H1 (cell line): Measurements from ENCODE around the gene RCAN2. TPM values are rescaled to one million over a fixed set of nuclear protein-coding genes. Genes with fewer than 3 reads are reported as not detected.

Experiments used
- CTCF ChIA-PET: fragments of 300-600 bp; sonication (Branson Sonifier 250); formaldehyde crosslinking; loops from one replicate; lab custom pipeline; 2021; ENCODE audit not compliant: partially characterized antibody; lab: Charles Lee
- POLR2A ChIA-PET: fragments of 300-600 bp; sonication (Branson Sonifier 250); formaldehyde crosslinking; loops from one replicate; lab custom pipeline; 2021; ENCODE audit warnings: inconsistent platforms; ENCODE audit not compliant: partially characterized antibody; lab: Charles Lee
- DNase-seq, 2 experiments: peaks; one replicate each; pipeline versions ENCODE4 v3.0.0 to v3.0.0-alpha.2; 2010 to 2022; ENCODE audit warnings: low spot score in 2 of 2, low read depth in 1 of 2, mixed read lengths in 1 of 2
- FAIRE-seq: peaks from 2 replicates; lab custom pipeline; 2011; peaks lifted over from hg19 to GRCh38; lab: Jason Lieb, UNC
- H2AFZ ChIP-seq: 2 replicates; pipeline ENCODE4 v1.8.1; 2012; ENCODE audit warnings: low read length, inconsistent platforms
- H2AK5ac ChIP-seq: 2 replicates; pipeline ENCODE4 v1.6.1; 2013; ENCODE audit warnings: low read depth, low read length
- H2BK120ac ChIP-seq: replicated peaks from 2 replicates; pipeline ENCODE3; 2013; ENCODE audit warnings: low read depth, low read length, inconsistent platforms
- H2BK12ac ChIP-seq: 2 replicates; pipeline ENCODE4 v1.6.1; 2013; ENCODE audit warnings: low read depth, low read length
- H2BK15ac ChIP-seq: 2 replicates; pipeline ENCODE4 v1.6.1; 2013; ENCODE audit warnings: low read length
- H2BK20ac ChIP-seq: 2 replicates; pipeline ENCODE4 v1.6.1; 2013; ENCODE audit warnings: low read length
- H2BK5ac ChIP-seq: 2 replicates; pipeline ENCODE4 v1.6.1; 2013; ENCODE audit warnings: low read depth, low read length
- H3K14ac ChIP-seq: 2 replicates; pipeline ENCODE4 v1.6.1; 2013; ENCODE audit warnings: inconsistent platforms; ENCODE audit not compliant: insufficient read length
- H3K18ac ChIP-seq: 2 replicates; pipeline ENCODE4 v1.6.1; 2013; ENCODE audit warnings: low read length; ENCODE audit errors: extremely low read depth
- H3K23ac ChIP-seq: 2 replicates; pipeline ENCODE4 v1.6.1; 2013; ENCODE audit warnings: inconsistent platforms; ENCODE audit not compliant: insufficient read length
- H3K23me2 ChIP-seq: 2 replicates; pipeline ENCODE4 v1.6.1; 2013; ENCODE audit warnings: low read depth, low read length
- H3K27ac ChIP-seq: 2 replicates; pipeline ENCODE4 v1.6.1; 2011; ENCODE audit warnings: low read depth, low read length, inconsistent platforms
- H3K27me3 ChIP-seq, 4 experiments: replicated peaks in 1 of 4; 1 replicate in 1 of 4; 2 replicates in 3 of 4; pipeline versions ENCODE4 v1.6.1 to v1.8.1; 2011 to 2013; ENCODE audit warnings: low read length in 3 of 4, mild to moderate bottlenecking in 3 of 4, inconsistent platforms in 2 of 4, mixed read lengths in 2 of 4, moderate library complexity in 1 of 4; ENCODE audit not compliant: control insufficient read depth in 3 of 4, insufficient read depth in 3 of 4; ENCODE audit errors: extremely low read depth in 1 of 4
- H3K36me3 ChIP-seq, 4 experiments: 2 replicates each; pipeline versions ENCODE4 v1.6.1 to v1.8.1; 2011 to 2013; ENCODE audit warnings: mild to moderate bottlenecking in 4 of 4, low read length in 3 of 4, moderate library complexity in 2 of 4, control low read depth in 1 of 4, inconsistent platforms in 1 of 4; ENCODE audit not compliant: insufficient read depth in 4 of 4, control insufficient read depth in 2 of 4
- H3K4ac ChIP-seq: replicated peaks from 2 replicates; pipeline ENCODE3; 2013; ENCODE audit warnings: low read length, low read depth, mixed read lengths, inconsistent platforms; ENCODE audit not compliant: insufficient read length
- H3K4me1 ChIP-seq, 4 experiments: replicated peaks in 1 of 4; 1 replicate in 1 of 4; 2 replicates in 3 of 4; pipeline versions ENCODE4 v1.6.1 to v1.8.1; 2011 to 2013; ENCODE audit warnings: low read length in 3 of 4, inconsistent platforms in 2 of 4, mixed read lengths in 1 of 4; ENCODE audit not compliant: insufficient read depth in 4 of 4, control insufficient read depth in 3 of 4
- H3K4me2 ChIP-seq, 2 experiments: 2 replicates each; pipeline versions ENCODE4 v1.6.1 to v1.8.1; 2011 to 2013; ENCODE audit warnings: low read depth in 2 of 2, low read length in 2 of 2, control low read depth in 1 of 2, inconsistent platforms in 1 of 2, mild to moderate bottlenecking in 1 of 2; ENCODE audit not compliant: insufficient read depth in 1 of 2
- H3K4me3 ChIP-seq, 4 experiments: fragments of 200-600, 300-600 bp in 1 of 4; sonication (generic), shearing (Covaris generic), sonication (Bioruptor Twin) in 1 of 4; 2 replicates each; pipeline versions ENCODE4 v1.5.1 to v1.8.1; 2011 to 2016; ENCODE audit warnings: low read length in 4 of 4, low read depth in 3 of 4, control low read depth in 2 of 4, inconsistent platforms in 2 of 4, mild to moderate bottlenecking in 2 of 4, mixed read lengths in 1 of 4, moderate library complexity in 1 of 4; ENCODE audit not compliant: insufficient read depth in 2 of 4; ENCODE audit errors: extremely low read depth in 1 of 4
- H3K56ac ChIP-seq: replicated peaks from 2 replicates; pipeline ENCODE3; 2013; ENCODE audit warnings: low read depth, mild to moderate bottlenecking, mixed read lengths, low read length, inconsistent platforms; ENCODE audit not compliant: insufficient read length
- H3K79me1 ChIP-seq: 2 replicates; pipeline ENCODE4 v1.6.1; 2013; ENCODE audit warnings: low read depth, low read length, control low read depth
- H3K79me2 ChIP-seq, 2 experiments: 2 replicates each; pipeline versions ENCODE4 v1.6.1 to v1.8.1; 2012 to 2013; ENCODE audit warnings: low read length in 2 of 2, mild to moderate bottlenecking in 2 of 2, inconsistent platforms in 1 of 2; ENCODE audit not compliant: insufficient read depth in 2 of 2, control insufficient read depth in 1 of 2
- H3K9ac ChIP-seq, 4 experiments: replicated peaks in 1 of 4; 1 replicate in 1 of 4; 2 replicates in 3 of 4; pipeline versions ENCODE4 v1.6.1 to v1.8.1; 2011 to 2013; ENCODE audit warnings: low read depth in 3 of 4, low read length in 3 of 4, control low read depth in 2 of 4, mild to moderate bottlenecking in 2 of 4, moderate library complexity in 2 of 4, inconsistent platforms in 1 of 4; ENCODE audit errors: extremely low read depth in 1 of 4
- H3K9me3 ChIP-seq, 2 experiments: 2 replicates each; pipeline versions ENCODE4 v1.6.1 to v1.8.1; 2012 to 2013; ENCODE audit warnings: mild to moderate bottlenecking in 2 of 2, moderate library complexity in 2 of 2, control low read depth in 1 of 2, inconsistent platforms in 1 of 2, low read depth in 1 of 2, low read length in 1 of 2, mixed read lengths in 1 of 2; ENCODE audit not compliant: insufficient read depth in 2 of 2
- H4K20me1 ChIP-seq, 2 experiments: replicated peaks in 1 of 2; 2 replicates each; pipeline versions ENCODE3 to v1.8.1; 2011 to 2013; ENCODE audit warnings: inconsistent platforms in 2 of 2, low read length in 2 of 2, mild to moderate bottlenecking in 1 of 2; ENCODE audit not compliant: insufficient read depth in 2 of 2, control insufficient read depth in 1 of 2
- H4K5ac ChIP-seq: 2 replicates; pipeline ENCODE4 v1.6.1; 2013; ENCODE audit warnings: low read length, low read depth, mixed read lengths, inconsistent platforms; ENCODE audit not compliant: insufficient read length
- H4K8ac ChIP-seq: 2 replicates; pipeline ENCODE4 v1.8.0; 2013; ENCODE audit warnings: mild to moderate bottlenecking, moderate library complexity, low read length, inconsistent platforms; ENCODE audit not compliant: insufficient read depth; ENCODE audit errors: extremely low read depth
- H4K91ac ChIP-seq: replicated peaks from 2 replicates; pipeline ENCODE3; 2013; ENCODE audit warnings: low read length, mixed read lengths, inconsistent platforms; ENCODE audit not compliant: insufficient read length
- ASH2L ChIP-seq: fragments of 200-600, 300-600 bp; sonication (generic); IDR thresholded peaks from one replicate; pipeline ENCODE4 v1.7.1; 2017; ENCODE audit warnings: low read length
- EZH2 ChIP-seq: fragments of 200-600 bp; sonication (generic); IDR thresholded peaks from 2 replicates; pipeline ENCODE4 v1.7.1; 2012; ENCODE audit warnings: low read depth, mild to moderate bottlenecking, moderate library complexity, low read length, inconsistent platforms; ENCODE audit not compliant: severe bottlenecking
- GABPA ChIP-seq: IDR thresholded peaks from 2 replicates; pipeline ENCODE4 v1.6.1; 2011; ENCODE audit warnings: mild to moderate bottlenecking, low read length, moderate library complexity, borderline replicate concordance; ENCODE audit not compliant: insufficient read depth
- JUN ChIP-seq: IDR thresholded peaks from 2 replicates; pipeline ENCODE4 v1.6.1; 2011; ENCODE audit warnings: low read depth, mild to moderate bottlenecking, improper control_type of control experiment, low read length
- KDM4A ChIP-seq: IDR thresholded peaks from one replicate; pipeline ENCODE4 v1.7.1; 2012; ENCODE audit warnings: low read depth, mild to moderate bottlenecking, moderate library complexity, low read length, inconsistent platforms; ENCODE audit not compliant: severe bottlenecking
- KDM5A ChIP-seq: fragments of 200-600 bp; IDR thresholded peaks from 2 replicates; pipeline ENCODE4 v1.7.1; 2012; ENCODE audit warnings: mild to moderate bottlenecking, low read length, inconsistent platforms, mixed read lengths
- MAFK ChIP-seq: IDR thresholded peaks from 2 replicates; pipeline ENCODE4 v1.6.1; 2012; ENCODE audit warnings: low read depth, mild to moderate bottlenecking, improper control_type of control experiment, low read length
- SIRT6 ChIP-seq: IDR thresholded peaks from one replicate; pipeline ENCODE4 v1.7.1; 2012; ENCODE audit warnings: low read length, inconsistent platforms
- SP4 ChIP-seq: IDR thresholded peaks from 2 replicates; pipeline ENCODE4 v1.6.1; 2012; ENCODE audit warnings: low read length, inconsistent platforms
- SUZ12 ChIP-seq: fragments of 200-600 bp; sonication (generic); IDR thresholded peaks from 2 replicates; pipeline ENCODE4 v1.6.1; 2012; ENCODE audit warnings: mild to moderate bottlenecking, inconsistent platforms, low read length, moderate library complexity, mixed read lengths
- TEAD4 ChIP-seq: IDR thresholded peaks from 2 replicates; pipeline ENCODE4 v1.6.1; 2012; ENCODE audit warnings: low read depth, low read length, inconsistent platforms, mixed read lengths
- WGBS, 2 experiments: shearing (Covaris generic) in 1 of 2; methylation state at CpG; one replicate each; pipeline versions ENCODE4 v1.1.6 to v1.1.7; 2013 to 2015; ENCODE audit warnings: low lambda C conversion rate in 2 of 2, mixed read lengths in 2 of 2, inconsistent platforms in 1 of 2, low coverage in 1 of 2, missing lambda C conversion rate in 1 of 2; ENCODE audit not compliant: insufficient replicate concordance in 2 of 2, insufficient coverage in 1 of 2, insufficient read length in 1 of 2; ENCODE audit errors: extremely low coverage in 1 of 2, missing lambda C conversion rate in 1 of 2; 5-methylcytosine and 5-hydroxymethylcytosine counted together
- polyA plus RNA-seq, 7 experiments: library from polyadenylated mRNA; depleted of rRNA in 3 of 7; stranded (reverse) in 5 of 7; unstranded in 2 of 7; fragments of >200 nt in 5 of 7; fragments of 200-250 nt in 2 of 7; gene quantifications; 1 replicate in 5 of 7; 2 replicates in 1 of 7; 4 replicates in 1 of 7; pipeline versions ENCODE4 v1.2.1 to v1.2.3, GENCODE V29; 2011 to 2013; ENCODE audit warnings: missing spikeins in 2 of 7, mixed read lengths in 2 of 7
- total RNA-seq: library from RNA; stranded (reverse); fragmentation: NEBNext Ultra II Directional; extraction: Animal tissue kit (Norgen Biotek cat#: 25700); gene quantifications from 2 replicates; pipeline ENCODE4 v1.2.1, GENCODE V29; 2021

The RCAN2 gene
- total and polyA plus RNA-seq, 2 of the 8 experiments (the other 6 are each of a cell fraction or from before 2014, with no cell fraction given), result 5.0 to 8.5 TPM

- H2AFZ ChIP-seq, result no peak overlapping the region
- no peak overlapping the region for H4K91ac ChIP-seq
- no peak overlapping the region for H3K14ac ChIP-seq
- no peak overlapping the region for H3K4me2 ChIP-seq
- no peak overlapping the region for H4K5ac ChIP-seq
- no peaks in the 10 kb centered on the region for H3K23me2 ChIP-seq
- no peak overlapping the region for H2BK5ac ChIP-seq
- DNase-seq, result no peak
- ChIA-PET POLR2A (no interaction called here), CTCF (no interaction called here)
- H3K56ac ChIP-seq, result no peak overlapping the region
- H3K27me3 ChIP-seq, result no peaks in the 10 kb centered on the region
- H2BK12ac ChIP-seq, result no peak overlapping the region
- no peaks in the 10 kb centered on the region for H3K36me3 ChIP-seq
- H3K79me2 ChIP-seq, result no peaks in the 10 kb centered on the region
- H4K20me1 ChIP-seq, result no peaks in the 10 kb centered on the region
- no peak overlapping the region for H2BK20ac ChIP-seq
- no peaks in the 10 kb centered on the region for H3K9me3 ChIP-seq
- no peak overlapping the region for H2BK120ac ChIP-seq
- no peak overlapping the region for H2BK15ac ChIP-seq
- no peak overlapping the region for H3K4me3 ChIP-seq
- no peaks in the 10 kb centered on the region for H3K79me1 ChIP-seq
- H3K9ac ChIP-seq, result no peak overlapping the region
- peaks cover 0 to 5% (median 0%) of the 10 kb centered on the region in 4 experiments; a peak in 1 of 7 replicates for H3K4me1 ChIP-seq
- TF ChIP-seq SP4 (no peak), SIRT6 (no peak), EZH2 (no peak), MAFK (no peak), ASH2L (no peak), JUN (no peak), KDM4A (no peak), TEAD4 (no peak), SUZ12 (no peak), KDM5A (no peak), GABPA (no peak)
- H4K8ac ChIP-seq, result no peak overlapping the region
- no peak overlapping the region for H2AK5ac ChIP-seq
- FAIRE-seq, result no peak
- no peak overlapping the region for H3K18ac ChIP-seq
- H3K27ac ChIP-seq, result no peak overlapping the region
- H3K23ac ChIP-seq, result no peak overlapping the region
- 97% methylated on average over 5 of the region's 5 CpGs; no CpG with 5 or more reads in 1 of the 2 experiments for WGBS, 2 experiments
- H3K4ac ChIP-seq, result no peak overlapping the region
These were observed 235.7 kb downstream of the RCAN2 start for GRCh38 chr6:46255528-46255927.
